H1 (cell line): ENCODE results near the gene PGAM4. TPM values are rescaled to one million over a fixed set of nuclear protein-coding genes. Genes with fewer than 3 reads are reported as not detected.

Experiments used
- CTCF ChIA-PET: fragments of 300-600 bp; sonication (Branson Sonifier 250); formaldehyde crosslinking; loops from one replicate; lab custom pipeline; 2021; ENCODE audit not compliant: partially characterized antibody; lab: Charles Lee
- POLR2A ChIA-PET: fragments of 300-600 bp; sonication (Branson Sonifier 250); formaldehyde crosslinking; loops from one replicate; lab custom pipeline; 2021; ENCODE audit warnings: inconsistent platforms; ENCODE audit not compliant: partially characterized antibody; lab: Charles Lee
- DNase-seq, 2 experiments: peaks; one replicate each; pipeline versions ENCODE4 v3.0.0 to v3.0.0-alpha.2; 2010 to 2022; ENCODE audit warnings: low spot score in 2 of 2, low read depth in 1 of 2, mixed read lengths in 1 of 2
- FAIRE-seq: peaks from 2 replicates; lab custom pipeline; 2011; peaks lifted over from hg19 to GRCh38; lab: Jason Lieb, UNC
- H2AFZ ChIP-seq: 2 replicates; pipeline ENCODE4 v1.8.1; 2012; ENCODE audit warnings: low read length, inconsistent platforms
- H2AK5ac ChIP-seq: 2 replicates; pipeline ENCODE4 v1.6.1; 2013; ENCODE audit warnings: low read depth, low read length
- H2BK120ac ChIP-seq: replicated peaks from 2 replicates; pipeline ENCODE3; 2013; ENCODE audit warnings: low read depth, low read length, inconsistent platforms
- H2BK12ac ChIP-seq: 2 replicates; pipeline ENCODE4 v1.6.1; 2013; ENCODE audit warnings: low read depth, low read length
- H2BK15ac ChIP-seq: 2 replicates; pipeline ENCODE4 v1.6.1; 2013; ENCODE audit warnings: low read length
- H2BK20ac ChIP-seq: 2 replicates; pipeline ENCODE4 v1.6.1; 2013; ENCODE audit warnings: low read length
- H2BK5ac ChIP-seq: 2 replicates; pipeline ENCODE4 v1.6.1; 2013; ENCODE audit warnings: low read depth, low read length
- H3K14ac ChIP-seq: 2 replicates; pipeline ENCODE4 v1.6.1; 2013; ENCODE audit warnings: inconsistent platforms; ENCODE audit not compliant: insufficient read length
- H3K18ac ChIP-seq: 2 replicates; pipeline ENCODE4 v1.6.1; 2013; ENCODE audit warnings: low read length; ENCODE audit errors: extremely low read depth
- H3K23ac ChIP-seq: 2 replicates; pipeline ENCODE4 v1.6.1; 2013; ENCODE audit warnings: inconsistent platforms; ENCODE audit not compliant: insufficient read length
- H3K23me2 ChIP-seq: 2 replicates; pipeline ENCODE4 v1.6.1; 2013; ENCODE audit warnings: low read depth, low read length
- H3K27ac ChIP-seq: 2 replicates; pipeline ENCODE4 v1.6.1; 2011; ENCODE audit warnings: low read depth, low read length, inconsistent platforms
- H3K27me3 ChIP-seq, 4 experiments: replicated peaks in 1 of 4; 1 replicate in 1 of 4; 2 replicates in 3 of 4; pipeline versions ENCODE4 v1.6.1 to v1.8.1; 2011 to 2013; ENCODE audit warnings: low read length in 3 of 4, mild to moderate bottlenecking in 3 of 4, inconsistent platforms in 2 of 4, mixed read lengths in 2 of 4, moderate library complexity in 1 of 4; ENCODE audit not compliant: control insufficient read depth in 3 of 4, insufficient read depth in 3 of 4; ENCODE audit errors: extremely low read depth in 1 of 4
- H3K36me3 ChIP-seq, 4 experiments: 2 replicates each; pipeline versions ENCODE4 v1.6.1 to v1.8.1; 2011 to 2013; ENCODE audit warnings: mild to moderate bottlenecking in 4 of 4, low read length in 3 of 4, moderate library complexity in 2 of 4, control low read depth in 1 of 4, inconsistent platforms in 1 of 4; ENCODE audit not compliant: insufficient read depth in 4 of 4, control insufficient read depth in 2 of 4
- H3K4ac ChIP-seq: replicated peaks from 2 replicates; pipeline ENCODE3; 2013; ENCODE audit warnings: low read length, low read depth, mixed read lengths, inconsistent platforms; ENCODE audit not compliant: insufficient read length
- H3K4me1 ChIP-seq, 4 experiments: replicated peaks in 1 of 4; 1 replicate in 1 of 4; 2 replicates in 3 of 4; pipeline versions ENCODE4 v1.6.1 to v1.8.1; 2011 to 2013; ENCODE audit warnings: low read length in 3 of 4, inconsistent platforms in 2 of 4, mixed read lengths in 1 of 4; ENCODE audit not compliant: insufficient read depth in 4 of 4, control insufficient read depth in 3 of 4
- H3K4me2 ChIP-seq, 2 experiments: 2 replicates each; pipeline versions ENCODE4 v1.6.1 to v1.8.1; 2011 to 2013; ENCODE audit warnings: low read depth in 2 of 2, low read length in 2 of 2, control low read depth in 1 of 2, inconsistent platforms in 1 of 2, mild to moderate bottlenecking in 1 of 2; ENCODE audit not compliant: insufficient read depth in 1 of 2
- H3K4me3 ChIP-seq, 4 experiments: fragments of 200-600, 300-600 bp in 1 of 4; sonication (generic), shearing (Covaris generic), sonication (Bioruptor Twin) in 1 of 4; 2 replicates each; pipeline versions ENCODE4 v1.5.1 to v1.8.1; 2011 to 2016; ENCODE audit warnings: low read length in 4 of 4, low read depth in 3 of 4, control low read depth in 2 of 4, inconsistent platforms in 2 of 4, mild to moderate bottlenecking in 2 of 4, mixed read lengths in 1 of 4, moderate library complexity in 1 of 4; ENCODE audit not compliant: insufficient read depth in 2 of 4; ENCODE audit errors: extremely low read depth in 1 of 4
- H3K56ac ChIP-seq: replicated peaks from 2 replicates; pipeline ENCODE3; 2013; ENCODE audit warnings: low read depth, mild to moderate bottlenecking, mixed read lengths, low read length, inconsistent platforms; ENCODE audit not compliant: insufficient read length
- H3K79me1 ChIP-seq: 2 replicates; pipeline ENCODE4 v1.6.1; 2013; ENCODE audit warnings: low read depth, low read length, control low read depth
- H3K79me2 ChIP-seq, 2 experiments: 2 replicates each; pipeline versions ENCODE4 v1.6.1 to v1.8.1; 2012 to 2013; ENCODE audit warnings: low read length in 2 of 2, mild to moderate bottlenecking in 2 of 2, inconsistent platforms in 1 of 2; ENCODE audit not compliant: insufficient read depth in 2 of 2, control insufficient read depth in 1 of 2
- H3K9ac ChIP-seq, 4 experiments: replicated peaks in 1 of 4; 1 replicate in 1 of 4; 2 replicates in 3 of 4; pipeline versions ENCODE4 v1.6.1 to v1.8.1; 2011 to 2013; ENCODE audit warnings: low read depth in 3 of 4, low read length in 3 of 4, control low read depth in 2 of 4, mild to moderate bottlenecking in 2 of 4, moderate library complexity in 2 of 4, inconsistent platforms in 1 of 4; ENCODE audit errors: extremely low read depth in 1 of 4
- H3K9me3 ChIP-seq, 2 experiments: 2 replicates each; pipeline versions ENCODE4 v1.6.1 to v1.8.1; 2012 to 2013; ENCODE audit warnings: mild to moderate bottlenecking in 2 of 2, moderate library complexity in 2 of 2, control low read depth in 1 of 2, inconsistent platforms in 1 of 2, low read depth in 1 of 2, low read length in 1 of 2, mixed read lengths in 1 of 2; ENCODE audit not compliant: insufficient read depth in 2 of 2
- H4K20me1 ChIP-seq, 2 experiments: replicated peaks in 1 of 2; 2 replicates each; pipeline versions ENCODE3 to v1.8.1; 2011 to 2013; ENCODE audit warnings: inconsistent platforms in 2 of 2, low read length in 2 of 2, mild to moderate bottlenecking in 1 of 2; ENCODE audit not compliant: insufficient read depth in 2 of 2, control insufficient read depth in 1 of 2
- H4K5ac ChIP-seq: 2 replicates; pipeline ENCODE4 v1.6.1; 2013; ENCODE audit warnings: low read length, low read depth, mixed read lengths, inconsistent platforms; ENCODE audit not compliant: insufficient read length
- H4K8ac ChIP-seq: 2 replicates; pipeline ENCODE4 v1.8.0; 2013; ENCODE audit warnings: mild to moderate bottlenecking, moderate library complexity, low read length, inconsistent platforms; ENCODE audit not compliant: insufficient read depth; ENCODE audit errors: extremely low read depth
- H4K91ac ChIP-seq: replicated peaks from 2 replicates; pipeline ENCODE3; 2013; ENCODE audit warnings: low read length, mixed read lengths, inconsistent platforms; ENCODE audit not compliant: insufficient read length
- CBX8 ChIP-seq: fragments of 300-800, 300-1000 bp; sonication (generic); IDR thresholded peaks from 2 replicates; pipeline ENCODE4 v1.7.1; 2016; ENCODE audit warnings: low read depth, low read length, borderline replicate concordance
- CEBPB ChIP-seq: IDR thresholded peaks from 2 replicates; pipeline ENCODE4 v1.6.1; 2012; ENCODE audit warnings: low read depth, low read length
- CREB1 ChIP-seq: IDR thresholded peaks from 2 replicates; pipeline ENCODE4 v1.6.1; 2012; ENCODE audit warnings: inconsistent platforms
- E2F6 ChIP-seq: IDR thresholded peaks from 2 replicates; pipeline ENCODE4 v1.6.1; 2012; ENCODE audit warnings: inconsistent platforms
- EGR1 ChIP-seq: IDR thresholded peaks from 2 replicates; pipeline ENCODE4 v1.6.1; 2011; ENCODE audit warnings: low read depth, low read length, borderline replicate concordance
- FOSL1 ChIP-seq: IDR thresholded peaks from 2 replicates; pipeline ENCODE4 v1.6.1; 2011; ENCODE audit warnings: mild to moderate bottlenecking, low read depth, low read length, moderate library complexity; ENCODE audit not compliant: insufficient read depth
- POLR2AphosphoS5 ChIP-seq: IDR thresholded peaks from 2 replicates; pipeline ENCODE4 v1.6.1; 2011; ENCODE audit warnings: low read depth, low read length
- SRF ChIP-seq: IDR thresholded peaks from 2 replicates; pipeline ENCODE4 v1.6.1; 2011; ENCODE audit warnings: mild to moderate bottlenecking, low read depth, low read length, moderate library complexity
- WGBS, 2 experiments: shearing (Covaris generic) in 1 of 2; methylation state at CpG; one replicate each; pipeline versions ENCODE4 v1.1.6 to v1.1.7; 2013 to 2015; ENCODE audit warnings: low lambda C conversion rate in 2 of 2, mixed read lengths in 2 of 2, inconsistent platforms in 1 of 2, low coverage in 1 of 2, missing lambda C conversion rate in 1 of 2; ENCODE audit not compliant: insufficient replicate concordance in 2 of 2, insufficient coverage in 1 of 2, insufficient read length in 1 of 2; ENCODE audit errors: extremely low coverage in 1 of 2, missing lambda C conversion rate in 1 of 2; 5-methylcytosine and 5-hydroxymethylcytosine counted together
- polyA plus RNA-seq, 7 experiments: library from polyadenylated mRNA; depleted of rRNA in 3 of 7; stranded (reverse) in 5 of 7; unstranded in 2 of 7; fragments of >200 nt in 5 of 7; fragments of 200-250 nt in 2 of 7; gene quantifications; 1 replicate in 5 of 7; 2 replicates in 1 of 7; 4 replicates in 1 of 7; pipeline versions ENCODE4 v1.2.1 to v1.2.3, GENCODE V29; 2011 to 2013; ENCODE audit warnings: missing spikeins in 2 of 7, mixed read lengths in 2 of 7
- total RNA-seq: library from RNA; stranded (reverse); fragmentation: NEBNext Ultra II Directional; extraction: Animal tissue kit (Norgen Biotek cat#: 25700); gene quantifications from 2 replicates; pipeline ENCODE4 v1.2.1, GENCODE V29; 2021
- TF ChIP-seq, protein P1 (sequence below): IDR thresholded peaks from 2 replicates; pipeline ENCODE4 v1.6.1; 2011; ENCODE audit warnings: low read depth, mild to moderate bottlenecking, low read length; ENCODE audit not compliant: insufficient read depth

The PGAM4 gene
- total and polyA plus RNA-seq, 2 of the 8 experiments (the other 6 are each of a cell fraction or from before 2014, with no cell fraction given): 0.54 to 0.56 TPM

DNA sequence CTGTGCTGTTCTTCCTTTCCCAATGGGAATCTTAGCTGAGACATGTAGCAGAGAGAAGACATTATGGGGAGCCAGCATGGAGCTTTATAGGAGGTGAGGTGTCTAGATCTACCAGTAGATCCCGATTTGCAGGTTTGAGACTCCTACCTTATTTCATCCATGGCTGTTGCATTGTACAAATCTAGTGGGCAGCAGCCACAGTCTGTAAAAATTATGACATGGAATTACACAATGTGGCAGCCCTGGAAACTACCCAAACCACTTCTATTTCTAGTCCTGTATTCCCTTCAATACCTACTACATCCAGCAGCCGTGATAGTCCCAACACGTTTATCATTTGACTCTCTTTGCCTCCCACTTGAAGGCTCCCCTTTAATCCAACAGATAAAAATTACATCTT lies 50.9 kb downstream of the PGAM4 start:
- Histone ChIP-seq H2BK5ac (no peak overlapping the region), H3K79me2 (no peaks in the 10 kb centered on the region), H2BK12ac (no peak overlapping the region), H3K4me2 (no peak overlapping the region), H2BK15ac (no peak overlapping the region), H2BK20ac (no peak overlapping the region), H3K23me2 (no peaks in the 10 kb centered on the region), H2AFZ (no peak overlapping the region), H3K4ac (no peak overlapping the region), H4K91ac (no peak overlapping the region), H3K27ac (no peak overlapping the region), H3K18ac (no peak overlapping the region), H4K8ac (no peak overlapping the region), H4K5ac (no peak overlapping the region), H2BK120ac (no peak overlapping the region), H3K4me3 (no peak overlapping the region), H3K4me1 (no peaks in the 10 kb centered on the region), H3K9me3 (no peaks in the 10 kb centered on the region), H3K56ac (no peak overlapping the region), H4K20me1 (no peaks in the 10 kb centered on the region), H3K36me3 (no peaks in the 10 kb centered on the region), H3K27me3 (no peaks in the 10 kb centered on the region), H3K9ac (no peak overlapping the region), H3K23ac (no peak overlapping the region), H3K14ac (no peak overlapping the region), H3K79me1 (no peaks in the 10 kb centered on the region), H2AK5ac (no peak overlapping the region)
- ChIA-PET CTCF (interaction anchor here (1.7 kb wide), 1 partner anchor 106 kb away, joined by 5 read pairs; no protein-coding TSS in a partner anchor), POLR2A (no interaction called here)
- FAIRE-seq: no peak
- no peak for DNase-seq
- WGBS, 2 experiments: 91% methylated on average over 3 of the region's 3 CpGs; no CpG with 5 or more reads in 1 of the 2 experiments
- TF ChIP-seq CEBPB: no peak
- no peak for TF ChIP-seq POLR2AphosphoS5
- no peak for TF ChIP-seq FOSL1
- no peak for TF ChIP-seq SRF
- no peak for TF ChIP-seq EGR1
- TF ChIP-seq CREB1: no peak
- no peak for TF ChIP-seq E2F6
- TF ChIP-seq, protein P1, sequence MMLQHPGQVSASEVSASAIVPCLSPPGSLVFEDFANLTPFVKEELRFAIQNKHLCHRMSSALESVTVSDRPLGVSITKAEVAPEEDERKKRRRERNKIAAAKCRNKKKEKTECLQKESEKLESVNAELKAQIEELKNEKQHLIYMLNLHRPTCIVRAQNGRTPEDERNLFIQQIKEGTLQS: no peak
- TF ChIP-seq CBX8: no peak
